HG02943 (cell line): ENCODE measurements around the gene ACTG1.
"Not testable (repeated sequence)": the region's sequence is repeated elsewhere in the genome, so short reads cannot be mapped to it uniquely, and the experiment has no call there.

ENCODE experiments used
- ATAC-seq: cut with Tn5 transposase; IDR thresholded peaks from one replicate; pipeline ENCODE4 v1.9.1; 2021; ENCODE audit warnings: mild to moderate bottlenecking, low read depth, moderate library complexity; ENCODE audit not compliant: unreplicated experiment

ACTG1 gene

DNA sequence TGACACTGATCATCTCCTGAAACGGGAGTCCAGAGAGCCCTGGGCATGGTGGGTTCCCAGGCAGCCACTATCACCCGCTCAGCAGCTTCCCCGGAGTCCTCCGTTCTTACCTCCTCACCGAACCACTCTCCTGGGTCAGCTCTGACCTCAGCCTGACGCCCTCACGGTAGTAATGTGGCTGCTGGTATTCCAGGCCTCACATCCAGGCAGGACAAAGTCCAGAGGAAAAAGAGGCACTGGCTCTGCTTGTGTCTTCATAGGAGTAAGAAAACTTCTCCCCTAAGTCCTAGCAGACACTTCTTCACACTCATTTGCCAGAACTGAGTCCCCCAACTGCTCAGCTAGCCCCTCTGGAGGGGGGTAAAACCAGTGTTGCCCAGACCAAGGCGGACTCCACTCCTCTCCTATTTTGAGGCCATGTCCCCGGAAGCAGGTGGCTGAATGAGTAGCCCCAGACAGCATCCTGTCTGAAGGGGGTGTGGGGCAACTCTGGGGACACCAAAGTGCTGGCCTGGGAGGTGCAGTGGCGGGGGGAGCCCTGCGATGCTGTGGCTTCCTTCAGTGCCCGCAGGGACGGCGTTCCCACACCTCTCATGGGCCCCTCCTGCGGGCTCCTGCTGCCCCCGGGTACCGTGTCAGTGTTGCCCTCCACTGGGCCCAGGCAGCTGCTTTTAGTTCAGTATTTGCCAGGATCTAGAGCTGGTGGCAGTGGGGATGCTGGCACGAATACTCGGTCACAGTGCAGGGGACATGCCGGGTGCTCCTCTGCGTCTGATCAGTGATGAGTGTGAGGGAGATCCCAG is 20.9 kb upstream of the ACTG1 start:
- ATAC-seq, result no peak

GRCh38 chr17:81532490-81533287 is 20.1 kb upstream of the ACTG1 start:
- no peak for ATAC-seq

DNA sequence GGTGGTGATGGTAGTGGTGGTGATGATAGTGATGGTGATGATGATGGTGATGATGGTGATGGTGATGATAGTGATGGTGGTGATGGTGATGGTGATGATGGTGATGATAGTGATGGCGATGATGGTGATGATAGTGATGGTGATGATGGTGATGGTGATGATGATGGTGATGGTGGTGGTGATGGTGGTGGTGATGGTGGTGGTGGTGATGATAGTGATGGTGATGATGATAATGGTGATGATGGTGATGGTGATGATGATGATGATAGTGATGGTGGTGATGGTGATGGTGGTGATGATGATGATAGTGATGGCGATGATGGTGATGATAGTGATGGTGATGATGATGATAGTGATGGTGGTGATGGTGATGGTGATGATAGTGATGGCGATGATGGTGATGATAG is 19.4 kb upstream of the ACTG1 start:
- ATAC-seq, result not testable (repeated sequence)

- ATAC-seq, result not testable (repeated sequence)
These were observed 18.4 kb upstream of the ACTG1 start for GRCh38 chr17:81531013-81531412.

- ATAC-seq, result no peak
These were observed 16.8 kb upstream of the ACTG1 start for GRCh38 chr17:81529437-81529803.

DNA sequence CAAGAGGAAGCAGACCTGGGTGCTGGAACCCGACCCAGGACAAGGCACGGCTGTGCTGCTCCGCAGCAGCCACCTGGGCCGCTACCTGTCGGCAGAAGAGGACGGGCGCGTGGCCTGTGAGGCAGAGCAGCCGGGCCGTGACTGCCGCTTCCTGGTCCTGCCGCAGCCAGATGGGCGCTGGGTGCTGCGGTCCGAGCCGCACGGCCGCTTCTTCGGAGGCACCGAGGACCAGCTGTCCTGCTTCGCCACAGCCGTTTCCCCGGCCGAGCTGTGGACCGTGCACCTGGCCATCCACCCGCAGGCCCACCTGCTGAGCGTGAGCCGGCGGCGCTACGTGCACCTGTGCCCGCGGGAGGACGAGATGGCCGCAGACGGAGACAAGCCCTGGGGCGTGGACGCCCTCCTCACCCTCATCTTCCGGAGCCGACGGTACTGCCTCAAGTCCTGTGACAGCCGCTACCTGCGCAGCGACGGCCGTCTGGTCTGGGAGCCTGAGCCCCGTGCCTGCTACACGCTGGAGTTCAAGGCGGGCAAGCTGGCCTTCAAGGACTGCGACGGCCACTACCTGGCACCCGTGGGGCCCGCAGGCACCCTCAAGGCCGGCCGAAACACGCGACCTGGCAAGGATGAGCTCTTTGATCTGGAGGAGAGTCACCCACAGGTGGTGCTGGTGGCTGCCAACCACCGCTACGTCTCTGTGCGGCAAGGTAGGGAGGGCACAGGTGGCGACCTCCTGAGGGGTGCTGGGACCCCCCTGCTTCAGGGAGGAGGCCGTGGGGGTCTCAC is 16.2 kb upstream of the ACTG1 start:
- no peak for ATAC-seq

GRCh38 chr17:81528384-81528650 is 15.7 kb upstream of the ACTG1 start:
- ATAC-seq, result no peak

DNA sequence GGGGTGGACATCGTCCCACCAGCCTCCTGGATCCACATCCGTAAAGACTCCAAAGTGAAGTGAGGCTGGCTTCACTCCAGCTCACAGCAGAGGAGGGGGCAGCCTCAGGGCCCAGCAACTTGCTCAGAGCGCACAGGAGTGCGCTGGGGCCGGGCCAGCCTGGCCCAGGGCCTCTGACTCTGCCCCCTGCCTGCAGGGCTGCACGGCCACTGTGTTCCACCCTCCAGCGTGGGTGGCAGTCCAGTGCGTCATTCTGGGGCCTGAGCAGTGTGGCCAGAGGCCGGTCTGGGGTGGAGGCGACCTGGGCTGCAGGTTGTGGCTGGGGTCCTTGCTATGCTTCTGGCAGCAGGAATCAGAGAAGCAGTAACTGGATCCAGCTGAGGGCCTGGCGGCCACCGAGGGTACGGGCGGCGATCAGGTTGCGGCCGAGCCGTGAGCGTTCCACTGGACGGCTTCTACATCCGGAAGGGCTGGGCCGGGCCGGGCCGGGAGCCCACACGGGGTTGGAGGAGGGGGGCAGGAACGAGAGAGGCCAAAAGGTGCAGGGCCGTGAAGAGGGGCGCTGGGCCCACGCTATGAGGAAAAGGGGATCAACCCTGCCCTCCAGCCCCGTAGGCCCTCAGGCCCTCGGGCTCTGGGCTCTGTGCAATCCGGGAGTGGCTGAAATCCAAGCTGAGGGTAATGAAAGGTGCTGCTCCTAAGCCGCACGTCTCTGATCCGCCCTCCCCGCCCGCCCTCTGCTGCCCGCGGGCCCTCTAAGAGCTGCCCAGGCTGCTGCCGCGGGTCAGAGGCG is 15.2 kb upstream of the ACTG1 start, which contains the start of gene FSCN2:
TSS of gene FSCN2 (plus strand) at position 787 of the 793 bp plus-strand sequence. CDS start 155 bp downstream, outside the sequence.
- no peak for ATAC-seq

- no peak for ATAC-seq
These were observed 14.3 kb upstream of the ACTG1 start for GRCh38 chr17:81526662-81527571.

DNA sequence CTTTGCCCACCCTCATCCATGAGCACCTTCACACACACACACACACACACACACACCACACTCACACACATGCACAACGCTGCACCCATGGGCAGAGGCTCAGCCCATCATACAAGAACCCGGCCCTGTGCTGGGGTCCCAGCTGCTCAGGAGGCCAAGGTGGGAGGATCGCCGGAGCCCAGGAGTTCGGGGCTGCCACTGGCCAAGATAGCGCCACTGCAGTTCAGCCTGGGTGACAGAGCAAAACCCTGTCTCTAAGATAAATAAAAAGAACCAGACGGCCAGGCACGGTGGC is 12.2 kb upstream of the ACTG1 start:
- ATAC-seq, result no peak

DNA sequence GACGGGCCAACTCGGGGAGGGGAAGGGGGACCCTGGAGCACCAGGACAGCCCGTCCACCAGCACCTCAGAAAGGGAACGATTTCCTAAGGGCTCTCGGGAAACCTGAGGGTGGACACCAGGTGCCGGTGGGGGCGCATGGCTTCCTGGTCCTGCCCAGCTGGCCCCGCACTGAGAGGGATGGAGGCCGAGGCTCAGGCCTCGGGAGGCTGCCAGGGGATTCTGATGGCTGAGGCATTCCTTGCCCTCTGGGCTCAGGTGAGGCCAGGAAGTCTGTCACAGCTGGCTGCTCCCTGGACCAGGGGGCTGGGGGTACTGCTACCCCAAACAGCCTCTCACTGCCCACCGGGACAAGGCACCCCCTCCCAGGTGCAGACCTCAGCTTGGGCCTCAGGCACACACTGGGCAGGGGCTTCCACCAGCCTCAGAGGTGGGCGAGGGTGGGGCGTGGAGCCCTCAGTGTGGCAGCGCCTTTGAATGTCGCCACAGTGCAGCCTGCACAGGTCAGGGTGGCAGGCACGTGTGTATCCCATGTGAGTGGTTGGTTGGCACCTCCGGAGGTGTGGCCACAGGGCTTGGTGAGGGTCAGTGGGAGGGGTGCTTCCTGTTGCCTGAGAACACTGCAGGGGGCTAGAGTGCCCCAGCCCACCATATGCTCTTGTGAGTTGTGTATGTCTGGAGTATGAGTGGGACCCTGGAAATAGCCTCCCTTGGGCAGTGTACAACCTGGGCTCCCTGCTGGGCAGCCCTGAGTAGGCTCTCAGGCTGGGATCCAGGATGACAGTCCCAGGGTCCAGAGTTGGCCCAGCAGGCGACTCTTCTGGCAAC is 11.7 kb upstream of the ACTG1 start:
- ATAC-seq, result no peak

- ATAC-seq, result no peak
These were observed 10.9 kb upstream of the ACTG1 start for GRCh38 chr17:81523402-81524038.

DNA sequence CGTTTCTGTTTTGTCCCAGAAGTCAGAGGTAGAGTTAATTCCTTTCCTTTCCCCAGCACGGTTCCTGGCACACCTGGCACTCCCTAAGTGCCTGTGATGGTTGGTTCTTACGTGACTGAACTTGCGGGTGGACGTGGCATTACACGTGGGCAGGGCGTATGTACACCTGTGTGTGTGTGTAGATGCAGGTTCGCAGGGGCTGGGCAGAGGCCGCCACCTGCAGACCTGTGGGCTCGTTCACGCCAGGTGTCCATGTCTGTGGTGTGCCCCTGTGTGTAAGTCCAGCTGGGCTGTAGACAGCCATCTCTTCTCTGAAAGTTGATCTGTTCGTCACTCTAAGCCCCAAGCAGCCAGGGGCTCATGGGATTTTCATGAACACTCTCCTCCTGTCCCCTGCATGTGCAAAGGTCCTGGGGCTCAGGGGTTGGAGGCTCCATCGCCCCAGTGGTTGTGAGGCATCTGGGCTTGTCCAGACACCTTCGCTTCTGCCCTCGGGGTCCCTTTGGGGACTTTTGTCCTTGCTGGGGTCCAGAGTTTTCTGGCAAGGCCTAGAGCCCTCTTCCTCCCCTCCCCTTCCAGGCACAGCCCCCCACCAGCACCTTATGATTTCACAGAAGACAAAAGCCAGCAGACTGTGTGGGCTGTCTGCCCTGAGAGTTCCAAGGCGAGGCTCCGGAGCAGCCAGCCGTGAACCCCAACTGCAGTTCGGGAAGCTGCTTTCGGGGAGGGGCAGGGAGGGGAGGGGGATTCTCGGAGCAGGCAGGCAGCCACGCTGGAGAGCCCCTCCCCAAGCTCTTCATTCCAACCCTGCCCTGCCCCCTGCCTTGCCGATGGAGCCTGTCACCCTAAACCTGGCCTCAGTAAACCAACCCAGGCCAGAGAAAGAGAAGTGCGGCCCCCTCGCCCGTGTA is 10.1 kb upstream of the ACTG1 start:
- ATAC-seq, result no peak

DNA sequence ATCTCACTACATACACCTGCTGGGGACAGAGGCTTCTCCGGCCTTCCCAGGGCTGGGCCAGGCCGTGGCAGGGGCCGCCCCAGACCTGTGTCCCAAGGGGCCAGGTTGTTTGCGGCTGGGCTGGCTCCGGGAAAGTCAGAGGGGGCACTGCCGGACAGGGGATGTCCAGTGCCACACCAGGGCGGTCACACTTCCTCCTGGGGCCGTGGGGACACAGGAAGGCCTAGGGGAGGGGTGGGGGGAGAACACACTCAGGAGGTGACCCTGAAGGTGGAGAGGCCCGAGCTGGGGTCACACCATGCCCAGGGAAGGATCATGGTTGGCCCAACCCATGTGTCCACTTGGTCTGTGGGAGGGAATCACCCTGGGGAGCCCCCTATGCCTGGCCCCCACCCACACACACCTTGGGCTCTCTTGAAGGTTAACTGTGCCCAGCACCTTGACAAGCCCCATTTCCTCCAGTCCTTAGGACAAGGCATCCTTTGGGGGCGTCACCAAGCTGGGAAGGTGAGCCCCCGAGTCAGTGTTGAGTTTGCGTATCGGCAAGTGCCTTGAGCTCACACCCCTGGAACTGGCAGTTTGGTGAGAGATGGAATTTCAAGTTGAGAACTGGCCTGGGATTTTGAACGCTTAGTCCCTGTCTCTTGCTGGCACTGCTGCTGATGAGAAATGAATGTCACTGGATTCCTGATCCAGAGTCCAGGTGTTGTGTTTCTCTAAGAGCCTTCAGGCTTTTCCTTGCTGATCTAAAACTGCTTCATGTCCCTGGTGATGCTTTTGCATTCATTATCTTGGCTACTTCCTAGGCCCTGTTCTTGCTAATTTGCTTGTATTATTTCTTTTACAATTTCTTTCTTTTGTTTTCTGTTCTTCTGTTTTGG is 7.7 kb upstream of the ACTG1 start:
- ATAC-seq, result no peak

DNA sequence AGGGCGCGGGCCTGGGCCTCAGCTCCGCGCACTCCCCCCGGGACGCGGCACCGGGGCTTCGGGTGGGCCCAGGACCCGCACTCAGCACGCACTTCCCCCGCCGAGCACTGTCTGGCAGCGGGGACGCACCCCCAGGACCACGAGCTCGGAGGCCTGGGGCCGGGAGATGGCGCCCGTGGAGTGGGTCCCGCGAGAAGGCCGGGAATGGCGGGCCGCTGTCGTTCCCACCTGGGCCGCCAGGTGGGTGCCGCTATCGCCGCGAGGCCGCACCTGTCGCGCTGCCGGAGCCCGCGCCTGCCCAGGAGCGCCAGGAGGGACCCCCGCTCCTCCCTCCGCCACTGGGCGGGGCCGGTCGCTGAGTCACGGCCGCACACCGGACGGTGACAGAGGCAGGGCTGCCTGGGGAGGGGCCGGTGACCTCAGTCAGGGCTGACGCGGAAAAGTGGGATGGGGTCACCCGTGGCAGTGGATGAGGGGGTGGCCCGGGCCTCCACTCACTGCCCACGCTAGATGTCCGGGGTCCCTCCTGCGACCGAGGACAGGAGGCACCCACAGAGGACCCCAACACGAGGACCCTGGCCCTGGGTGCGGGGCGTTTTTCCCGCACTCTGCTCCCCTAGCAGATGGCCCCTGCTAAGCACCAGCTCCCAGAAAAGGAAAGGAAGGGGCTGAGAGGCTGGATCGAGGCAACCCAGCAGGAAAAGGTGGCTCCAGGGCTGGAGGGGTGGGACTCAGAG is 6.9 kb upstream of the ACTG1 start:
- no peak for ATAC-seq
